LHCN-M2 (cell line): ENCODE results near the gene KIF26A. TPM values are rescaled to one million over a fixed set of nuclear protein-coding genes. Genes with fewer than 3 reads are reported as not detected.

ENCODE experiments used
- DNase-seq: peaks from one replicate; pipeline ENCODE4 v3.0.0-alpha.2; 2012; ENCODE audit warnings: low read depth
- total RNA-seq: library from RNA; depleted of rRNA; stranded (reverse); fragments of >200 nt; gene quantifications from 2 replicates; pipeline ENCODE4 v1.2.3, GENCODE V29; 2014

The KIF26A gene
- total RNA-seq, 1 experiment from 2014 or later: not detected

- DNase-seq: no peak
These were observed 38.2 kb downstream of the KIF26A start for GRCh38 chr14:104176611-104177010.

- DNase-seq: no peak
These were observed 39.0 kb downstream of the KIF26A start for GRCh38 chr14:104177411-104177810.

DNA sequence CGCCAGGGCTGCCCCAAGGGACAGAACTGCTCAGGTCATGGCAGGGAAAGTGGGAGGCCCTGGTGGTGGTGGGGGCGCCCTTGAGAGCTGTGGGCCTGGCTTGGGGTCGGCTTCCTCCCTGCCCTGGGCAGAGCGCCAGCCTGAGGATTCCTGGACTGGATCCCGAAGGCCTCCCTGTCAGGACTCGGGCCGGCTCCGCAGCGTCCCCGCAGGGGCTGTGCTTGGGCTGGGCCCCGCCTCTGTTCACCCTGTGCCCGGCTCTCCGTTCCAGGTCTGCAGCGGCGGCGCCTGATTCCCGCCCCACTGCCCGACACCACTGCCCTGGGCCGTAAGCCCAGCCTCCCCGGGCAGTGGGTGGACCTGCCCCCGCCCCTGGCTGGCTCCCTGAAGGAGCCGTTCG, 39.9 kb downstream of the KIF26A start:
- DNase-seq: no peak

GRCh38 chr14:104179126-104179525, 40.7 kb downstream of the KIF26A start:
- DNase-seq: no peak

- no peak for DNase-seq
These were observed 41.3 kb downstream of the KIF26A start for GRCh38 chr14:104179564-104180129.

- DNase-seq: no peak
These were observed 42.3 kb downstream of the KIF26A start for GRCh38 chr14:104180561-104181165.

- no peak for DNase-seq
These were observed 43.6 kb downstream of the KIF26A start for GRCh38 chr14:104181761-104182530.

DNA sequence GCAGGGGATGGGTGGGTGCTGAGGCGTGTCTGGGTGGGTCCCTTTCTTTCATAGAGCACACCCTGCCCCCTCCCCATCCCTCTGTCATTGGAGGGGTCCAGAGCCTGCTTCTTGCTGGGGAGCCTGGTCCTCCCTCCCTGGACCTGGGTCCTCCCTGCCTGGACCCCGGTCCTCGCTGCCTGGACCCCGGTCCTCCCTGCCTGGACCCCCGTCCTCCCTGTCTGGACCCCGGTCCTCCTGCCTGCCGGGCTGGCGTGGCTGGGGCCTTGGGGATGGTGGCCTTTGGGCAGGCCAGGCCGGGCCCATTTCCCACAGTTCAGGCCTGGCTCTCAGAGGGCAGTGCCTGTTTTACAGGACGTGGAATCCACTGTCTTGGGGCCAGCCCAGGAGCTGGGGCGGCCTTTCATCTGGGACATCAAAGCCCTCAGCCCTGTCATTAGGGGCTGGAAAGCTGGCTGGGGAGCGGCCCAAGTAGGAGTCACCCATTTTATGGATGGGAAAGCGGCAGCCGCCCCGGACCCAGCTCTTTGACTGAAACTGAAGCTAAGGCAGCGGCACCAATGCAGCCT, 44.6 kb downstream of the KIF26A start:
- DNase-seq: no peak

DNA sequence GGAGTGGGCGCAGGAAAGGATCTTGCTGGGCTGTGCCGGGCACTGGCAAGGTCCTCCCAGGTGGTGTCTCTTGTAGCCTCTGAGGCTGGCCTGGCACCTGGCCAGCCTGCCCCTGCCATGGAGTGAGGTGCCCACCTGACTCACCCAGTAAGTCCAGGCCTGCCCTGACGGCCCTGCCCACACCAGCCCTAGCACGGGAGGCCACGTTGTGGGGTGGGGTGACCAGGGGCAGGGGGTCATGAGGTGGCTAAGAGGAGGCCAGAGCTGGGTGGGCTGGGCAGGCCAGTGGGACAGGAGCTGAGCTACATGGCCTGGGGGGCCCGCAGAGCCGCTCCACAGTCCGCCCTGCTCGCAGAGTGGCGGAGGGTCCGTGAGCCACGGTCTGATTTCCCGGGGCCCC, 45.4 kb downstream of the KIF26A start:
- DNase-seq: no peak

DNA sequence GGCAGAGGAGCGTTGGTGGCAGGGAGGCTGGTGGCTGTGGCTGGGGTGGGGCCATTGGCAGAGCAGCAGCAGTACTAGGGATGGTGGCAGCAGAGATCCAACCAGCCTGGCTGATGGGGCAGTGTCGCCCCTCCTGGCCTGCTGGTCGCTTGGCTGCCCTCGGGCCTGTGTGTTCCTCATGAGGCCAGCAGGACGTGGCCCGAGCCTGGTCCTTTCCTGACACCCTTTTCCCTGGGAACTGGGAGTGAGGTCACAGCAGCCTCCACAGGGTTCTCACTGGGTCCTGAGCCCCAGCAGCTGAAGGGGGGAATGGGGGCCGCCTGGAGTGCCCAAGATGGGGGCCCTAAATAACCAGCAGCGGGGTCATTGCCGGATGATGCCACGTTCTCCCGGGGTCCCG, 46.1 kb downstream of the KIF26A start:
- DNase-seq: no peak

- no peak for DNase-seq
These were observed 46.6 kb downstream of the KIF26A start for GRCh38 chr14:104184911-104185499.

- no peak for DNase-seq
These were observed 47.6 kb downstream of the KIF26A start for GRCh38 chr14:104185916-104186495.

- no peak for DNase-seq
These were observed 48.2 kb downstream of the KIF26A start for GRCh38 chr14:104186575-104186974.

GRCh38 chr14:104187121-104187889, 48.9 kb downstream of the KIF26A start:
- no peak for DNase-seq

GRCh38 chr14:104187931-104188726, 49.7 kb downstream of the KIF26A start:
- DNase-seq: no peak

- no peak for DNase-seq
These were observed 50.5 kb downstream of the KIF26A start for GRCh38 chr14:104188727-104189400.

DNA sequence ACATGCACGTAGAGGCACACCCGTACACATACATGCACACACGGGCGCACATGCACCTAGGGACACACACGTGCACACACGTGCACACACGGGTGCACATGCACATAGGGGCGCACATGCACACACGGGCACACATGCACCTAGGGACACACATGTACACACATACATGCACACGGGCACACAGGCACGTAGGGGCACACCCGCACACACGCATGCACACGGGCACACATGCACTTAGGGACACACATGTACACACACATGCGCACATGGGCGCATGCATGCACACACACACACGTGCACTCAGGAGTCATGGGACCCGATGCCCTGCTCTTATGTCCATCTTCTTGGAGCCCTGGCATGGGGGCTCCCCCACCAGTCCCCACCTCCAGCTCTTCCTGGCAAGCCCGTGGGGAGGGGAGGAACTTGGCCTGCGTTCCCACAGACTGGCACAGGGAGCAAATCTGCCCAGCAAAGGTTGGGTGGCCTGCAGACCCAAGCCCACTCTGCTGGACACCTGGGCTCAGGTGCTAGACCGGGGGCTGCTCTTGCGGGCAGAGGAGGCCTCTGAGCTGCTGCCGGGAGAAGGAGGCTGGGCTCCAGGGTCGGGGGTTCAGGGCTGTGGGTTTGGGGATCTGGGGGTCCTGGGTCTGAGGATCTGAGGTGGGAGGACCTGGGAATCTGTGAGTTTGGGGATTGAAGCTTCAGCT, 51.4 kb downstream of the KIF26A start:
- DNase-seq: no peak

GRCh38 chr14:104190396-104191000, 52.1 kb downstream of the KIF26A start:
- no peak for DNase-seq
